H1 (cell line): ENCODE measurements around the gene NEBL. TPM values are rescaled to one million over a fixed set of nuclear protein-coding genes. Genes with fewer than 3 reads are reported as not detected.

Experiments
- CTCF ChIA-PET: fragments of 300-600 bp; sonication (Branson Sonifier 250); formaldehyde crosslinking; loops from one replicate; lab custom pipeline; 2021; ENCODE audit not compliant: partially characterized antibody; lab: Charles Lee
- POLR2A ChIA-PET: fragments of 300-600 bp; sonication (Branson Sonifier 250); formaldehyde crosslinking; loops from one replicate; lab custom pipeline; 2021; ENCODE audit warnings: inconsistent platforms; ENCODE audit not compliant: partially characterized antibody; lab: Charles Lee
- DNase-seq, 2 experiments: peaks; one replicate each; pipeline versions ENCODE4 v3.0.0 to v3.0.0-alpha.2; 2010 to 2022; ENCODE audit warnings: low spot score in 2 of 2, low read depth in 1 of 2, mixed read lengths in 1 of 2
- FAIRE-seq: peaks from 2 replicates; lab custom pipeline; 2011; peaks lifted over from hg19 to GRCh38; lab: Jason Lieb, UNC
- H2AFZ ChIP-seq: 2 replicates; pipeline ENCODE4 v1.8.1; 2012; ENCODE audit warnings: low read length, inconsistent platforms
- H2AK5ac ChIP-seq: 2 replicates; pipeline ENCODE4 v1.6.1; 2013; ENCODE audit warnings: low read depth, low read length
- H2BK120ac ChIP-seq: replicated peaks from 2 replicates; pipeline ENCODE3; 2013; ENCODE audit warnings: low read depth, low read length, inconsistent platforms
- H2BK12ac ChIP-seq: 2 replicates; pipeline ENCODE4 v1.6.1; 2013; ENCODE audit warnings: low read depth, low read length
- H2BK15ac ChIP-seq: 2 replicates; pipeline ENCODE4 v1.6.1; 2013; ENCODE audit warnings: low read length
- H2BK20ac ChIP-seq: 2 replicates; pipeline ENCODE4 v1.6.1; 2013; ENCODE audit warnings: low read length
- H2BK5ac ChIP-seq: 2 replicates; pipeline ENCODE4 v1.6.1; 2013; ENCODE audit warnings: low read depth, low read length
- H3K14ac ChIP-seq: 2 replicates; pipeline ENCODE4 v1.6.1; 2013; ENCODE audit warnings: inconsistent platforms; ENCODE audit not compliant: insufficient read length
- H3K18ac ChIP-seq: 2 replicates; pipeline ENCODE4 v1.6.1; 2013; ENCODE audit warnings: low read length; ENCODE audit errors: extremely low read depth
- H3K23ac ChIP-seq: 2 replicates; pipeline ENCODE4 v1.6.1; 2013; ENCODE audit warnings: inconsistent platforms; ENCODE audit not compliant: insufficient read length
- H3K23me2 ChIP-seq: 2 replicates; pipeline ENCODE4 v1.6.1; 2013; ENCODE audit warnings: low read depth, low read length
- H3K27ac ChIP-seq: 2 replicates; pipeline ENCODE4 v1.6.1; 2011; ENCODE audit warnings: low read depth, low read length, inconsistent platforms
- H3K27me3 ChIP-seq, 4 experiments: replicated peaks in 1 of 4; 1 replicate in 1 of 4; 2 replicates in 3 of 4; pipeline versions ENCODE4 v1.6.1 to v1.8.1; 2011 to 2013; ENCODE audit warnings: low read length in 3 of 4, mild to moderate bottlenecking in 3 of 4, inconsistent platforms in 2 of 4, mixed read lengths in 2 of 4, moderate library complexity in 1 of 4; ENCODE audit not compliant: control insufficient read depth in 3 of 4, insufficient read depth in 3 of 4; ENCODE audit errors: extremely low read depth in 1 of 4
- H3K36me3 ChIP-seq, 4 experiments: 2 replicates each; pipeline versions ENCODE4 v1.6.1 to v1.8.1; 2011 to 2013; ENCODE audit warnings: mild to moderate bottlenecking in 4 of 4, low read length in 3 of 4, moderate library complexity in 2 of 4, control low read depth in 1 of 4, inconsistent platforms in 1 of 4; ENCODE audit not compliant: insufficient read depth in 4 of 4, control insufficient read depth in 2 of 4
- H3K4ac ChIP-seq: replicated peaks from 2 replicates; pipeline ENCODE3; 2013; ENCODE audit warnings: low read length, low read depth, mixed read lengths, inconsistent platforms; ENCODE audit not compliant: insufficient read length
- H3K4me1 ChIP-seq, 4 experiments: replicated peaks in 1 of 4; 1 replicate in 1 of 4; 2 replicates in 3 of 4; pipeline versions ENCODE4 v1.6.1 to v1.8.1; 2011 to 2013; ENCODE audit warnings: low read length in 3 of 4, inconsistent platforms in 2 of 4, mixed read lengths in 1 of 4; ENCODE audit not compliant: insufficient read depth in 4 of 4, control insufficient read depth in 3 of 4
- H3K4me2 ChIP-seq, 2 experiments: 2 replicates each; pipeline versions ENCODE4 v1.6.1 to v1.8.1; 2011 to 2013; ENCODE audit warnings: low read depth in 2 of 2, low read length in 2 of 2, control low read depth in 1 of 2, inconsistent platforms in 1 of 2, mild to moderate bottlenecking in 1 of 2; ENCODE audit not compliant: insufficient read depth in 1 of 2
- H3K4me3 ChIP-seq, 4 experiments: fragments of 200-600, 300-600 bp in 1 of 4; sonication (generic), shearing (Covaris generic), sonication (Bioruptor Twin) in 1 of 4; 2 replicates each; pipeline versions ENCODE4 v1.5.1 to v1.8.1; 2011 to 2016; ENCODE audit warnings: low read length in 4 of 4, low read depth in 3 of 4, control low read depth in 2 of 4, inconsistent platforms in 2 of 4, mild to moderate bottlenecking in 2 of 4, mixed read lengths in 1 of 4, moderate library complexity in 1 of 4; ENCODE audit not compliant: insufficient read depth in 2 of 4; ENCODE audit errors: extremely low read depth in 1 of 4
- H3K56ac ChIP-seq: replicated peaks from 2 replicates; pipeline ENCODE3; 2013; ENCODE audit warnings: low read depth, mild to moderate bottlenecking, mixed read lengths, low read length, inconsistent platforms; ENCODE audit not compliant: insufficient read length
- H3K79me1 ChIP-seq: 2 replicates; pipeline ENCODE4 v1.6.1; 2013; ENCODE audit warnings: low read depth, low read length, control low read depth
- H3K79me2 ChIP-seq, 2 experiments: 2 replicates each; pipeline versions ENCODE4 v1.6.1 to v1.8.1; 2012 to 2013; ENCODE audit warnings: low read length in 2 of 2, mild to moderate bottlenecking in 2 of 2, inconsistent platforms in 1 of 2; ENCODE audit not compliant: insufficient read depth in 2 of 2, control insufficient read depth in 1 of 2
- H3K9ac ChIP-seq, 4 experiments: replicated peaks in 1 of 4; 1 replicate in 1 of 4; 2 replicates in 3 of 4; pipeline versions ENCODE4 v1.6.1 to v1.8.1; 2011 to 2013; ENCODE audit warnings: low read depth in 3 of 4, low read length in 3 of 4, control low read depth in 2 of 4, mild to moderate bottlenecking in 2 of 4, moderate library complexity in 2 of 4, inconsistent platforms in 1 of 4; ENCODE audit errors: extremely low read depth in 1 of 4
- H3K9me3 ChIP-seq, 2 experiments: 2 replicates each; pipeline versions ENCODE4 v1.6.1 to v1.8.1; 2012 to 2013; ENCODE audit warnings: mild to moderate bottlenecking in 2 of 2, moderate library complexity in 2 of 2, control low read depth in 1 of 2, inconsistent platforms in 1 of 2, low read depth in 1 of 2, low read length in 1 of 2, mixed read lengths in 1 of 2; ENCODE audit not compliant: insufficient read depth in 2 of 2
- H4K20me1 ChIP-seq, 2 experiments: replicated peaks in 1 of 2; 2 replicates each; pipeline versions ENCODE3 to v1.8.1; 2011 to 2013; ENCODE audit warnings: inconsistent platforms in 2 of 2, low read length in 2 of 2, mild to moderate bottlenecking in 1 of 2; ENCODE audit not compliant: insufficient read depth in 2 of 2, control insufficient read depth in 1 of 2
- H4K5ac ChIP-seq: 2 replicates; pipeline ENCODE4 v1.6.1; 2013; ENCODE audit warnings: low read length, low read depth, mixed read lengths, inconsistent platforms; ENCODE audit not compliant: insufficient read length
- H4K8ac ChIP-seq: 2 replicates; pipeline ENCODE4 v1.8.0; 2013; ENCODE audit warnings: mild to moderate bottlenecking, moderate library complexity, low read length, inconsistent platforms; ENCODE audit not compliant: insufficient read depth; ENCODE audit errors: extremely low read depth
- H4K91ac ChIP-seq: replicated peaks from 2 replicates; pipeline ENCODE3; 2013; ENCODE audit warnings: low read length, mixed read lengths, inconsistent platforms; ENCODE audit not compliant: insufficient read length
- BACH1 ChIP-seq: IDR thresholded peaks from 2 replicates; pipeline ENCODE4 v1.6.1; 2012; ENCODE audit warnings: low read length, improper control_type of control experiment
- CTBP2 ChIP-seq: IDR thresholded peaks from 2 replicates; pipeline ENCODE4 v1.7.0; 2011; ENCODE audit warnings: borderline replicate concordance, mild to moderate bottlenecking, moderate library complexity, mixed read lengths, low read length; ENCODE audit not compliant: insufficient read depth, insufficient read length
- TAF7 ChIP-seq: optimal IDR thresholded peaks from 2 replicates; pipeline ENCODE3; 2011; ENCODE audit warnings: low read depth, mild to moderate bottlenecking, inconsistent platforms, low read length, moderate library complexity, borderline replicate concordance
- WGBS, 2 experiments: shearing (Covaris generic) in 1 of 2; methylation state at CpG; one replicate each; pipeline versions ENCODE4 v1.1.6 to v1.1.7; 2013 to 2015; ENCODE audit warnings: low lambda C conversion rate in 2 of 2, mixed read lengths in 2 of 2, inconsistent platforms in 1 of 2, low coverage in 1 of 2, missing lambda C conversion rate in 1 of 2; ENCODE audit not compliant: insufficient replicate concordance in 2 of 2, insufficient coverage in 1 of 2, insufficient read length in 1 of 2; ENCODE audit errors: extremely low coverage in 1 of 2, missing lambda C conversion rate in 1 of 2; 5-methylcytosine and 5-hydroxymethylcytosine counted together
- polyA plus RNA-seq, 7 experiments: library from polyadenylated mRNA; depleted of rRNA in 3 of 7; stranded (reverse) in 5 of 7; unstranded in 2 of 7; fragments of >200 nt in 5 of 7; fragments of 200-250 nt in 2 of 7; gene quantifications; 1 replicate in 5 of 7; 2 replicates in 1 of 7; 4 replicates in 1 of 7; pipeline versions ENCODE4 v1.2.1 to v1.2.3, GENCODE V29; 2011 to 2013; ENCODE audit warnings: missing spikeins in 2 of 7, mixed read lengths in 2 of 7
- total RNA-seq: library from RNA; stranded (reverse); fragmentation: NEBNext Ultra II Directional; extraction: Animal tissue kit (Norgen Biotek cat#: 25700); gene quantifications from 2 replicates; pipeline ENCODE4 v1.2.1, GENCODE V29; 2021

NEBL gene
- total and polyA plus RNA-seq, 2 of the 8 experiments (the other 6 are each of a cell fraction or from before 2014, with no cell fraction given), result 7.5 to 10.5 TPM

GRCh38 chr10:20911626-20912025, 14.5 kb upstream of the NEBL start:
- no peaks in the 10 kb centered on the region for H3K9me3 ChIP-seq
- POLR2A ChIA-PET, result no interaction called here
- no peak overlapping the region for H2BK5ac ChIP-seq
- H3K36me3 ChIP-seq, result no peaks in the 10 kb centered on the region
- no peak for TF ChIP-seq BACH1
- TF ChIP-seq TAF7, result no peak
- no peak for TF ChIP-seq CTBP2
- H3K4ac ChIP-seq, result no peak overlapping the region
- CTCF ChIA-PET, result interaction anchor here (0.6 kb wide), 1 partner anchor 13 kb away, joined by 3 read pairs; no protein-coding TSS in a partner anchor
- no peak overlapping the region for H2AFZ ChIP-seq
- H3K27ac ChIP-seq, result no peak overlapping the region
- H2BK15ac ChIP-seq, result no peak overlapping the region
- no peak overlapping the region for H3K4me3 ChIP-seq
- FAIRE-seq, result no peak
- no peak overlapping the region for H2BK12ac ChIP-seq
- H3K14ac ChIP-seq, result no peak overlapping the region
- no peaks in the 10 kb centered on the region for H3K4me1 ChIP-seq
- no peaks in the 10 kb centered on the region for H3K27me3 ChIP-seq
- H3K79me1 ChIP-seq, result no peaks in the 10 kb centered on the region
- H3K23me2 ChIP-seq, result no peaks in the 10 kb centered on the region
- H3K18ac ChIP-seq, result no peak overlapping the region
- H2BK120ac ChIP-seq, result no peak overlapping the region
- H4K20me1 ChIP-seq, result no peaks in the 10 kb centered on the region
- 95% methylated on average over 4 of the region's 4 CpGs; no CpG with 5 or more reads in 1 of the 2 experiments for WGBS, 2 experiments
- no peak overlapping the region for H4K5ac ChIP-seq
- H4K8ac ChIP-seq, result no peak overlapping the region
- H3K23ac ChIP-seq, result no peak overlapping the region
- DNase-seq, result no peak
- no peak overlapping the region for H3K4me2 ChIP-seq
- no peaks in the 10 kb centered on the region for H3K79me2 ChIP-seq
- no peak overlapping the region for H2BK20ac ChIP-seq
- H3K56ac ChIP-seq, result no peak overlapping the region
- H2AK5ac ChIP-seq, result no peak overlapping the region
- no peak overlapping the region for H3K9ac ChIP-seq
- no peak overlapping the region for H4K91ac ChIP-seq
